Spleen (tissue), 13 donors: ENCODE measurements around the gene NDUFS4. TPM values are rescaled to one million over a fixed set of nuclear protein-coding genes. Genes with fewer than 3 reads are reported as not detected.
A peak's percentile ranks its signal among the peaks of the same experiment; 100 is the strongest.

Source experiments
- DNase-seq: peaks from one replicate; pipeline ENCODE4 v3.0.0-alpha.2; 2020
- H3K27ac ChIP-seq, 8 donors: fragments of 200-600 bp; sonication (generic) in 7 of 8; 1 replicate in 4 of 8; 2 replicates in 4 of 8; pipeline versions ENCODE4 v1.5.0 to v1.8.0; 2016 to 2021; ENCODE audit warnings: inconsistent platforms in 4 of 8, mild to moderate bottlenecking in 4 of 8, moderate library complexity in 1 of 8
- H3K27me3 ChIP-seq, 7 donors: fragments of 200-600 bp; sonication (generic) in 6 of 7; replicated peaks in 1 of 7; 1 replicate in 4 of 7; 2 replicates in 3 of 7; pipeline versions ENCODE4 v1.5.0 to v1.8.0; 2016 to 2021; ENCODE audit warnings: inconsistent platforms in 3 of 7, mild to moderate bottlenecking in 1 of 7
- H3K36me3 ChIP-seq, 6 donors: fragments of 200-600 bp; sonication (generic) in 5 of 6; 1 replicate in 4 of 6; 2 replicates in 2 of 6; pipeline versions ENCODE4 v1.5.0 to v1.8.0; 2016 to 2021; ENCODE audit warnings: inconsistent platforms in 2 of 6
- H3K4me1 ChIP-seq, 6 donors: fragments of 200-600 bp; sonication (generic) in 5 of 6; 1 replicate in 3 of 6; 2 replicates in 3 of 6; pipeline versions ENCODE4 v1.5.0 to v1.8.0; 2016 to 2021; ENCODE audit warnings: inconsistent platforms in 3 of 6
- H3K4me3 ChIP-seq, 8 donors: fragments of 200-600 bp; sonication (generic) in 7 of 8; 1 replicate in 4 of 8; 2 replicates in 4 of 8; pipeline versions ENCODE4 v1.5.0 to v1.8.0; 2016 to 2021; ENCODE audit warnings: inconsistent platforms in 4 of 8, mild to moderate bottlenecking in 4 of 8, moderate library complexity in 2 of 8
- H3K9me3 ChIP-seq, 8 donors: fragments of 200-600 bp; sonication (generic) in 7 of 8; 1 replicate in 4 of 8; 2 replicates in 4 of 8; pipeline versions ENCODE4 v1.5.0 to v1.8.0; 2016 to 2021; ENCODE audit warnings: inconsistent platforms in 4 of 8
- POLR2A ChIP-seq, 3 donors: fragments of 450-650 bp; IDR thresholded peaks; one replicate each; pipeline ENCODE4 v1.5.1; 2017; ENCODE audit warnings: antibody characterized with exemption in 3 of 3, mild to moderate bottlenecking in 1 of 3
- POLR2AphosphoS5 ChIP-seq, 3 donors: sonication (generic); formaldehyde crosslinking; IDR thresholded peaks; one replicate each; pipeline ENCODE4 v1.5.1; 2017; ENCODE audit warnings: antibody characterized with exemption in 3 of 3
- WGBS, 5 donors: extraction: QIAGEN DNeasy Blood & Tissue Kit in 3 of 5; methylation state at CpG; one replicate each; pipeline versions ENCODE4 v1.1.5 to v1.1.7; 2013 to 2018; 5-methylcytosine and 5-hydroxymethylcytosine counted together
- intact Hi-C: fragments of 100-400 bp; cut with DNase I; formaldehyde crosslinking; loops from one replicate; pipeline ENCODE4 v1.15.0; 2023; ENCODE audit warnings: low total_unique reads
- long read RNA-seq, 2 donors: transcript quantifications; one replicate each; lab custom pipeline, GENCODE V29; 2026
- polyA plus RNA-seq, 3 donors: library from polyadenylated mRNA; stranded (reverse); fragments of 200-250 nt; gene quantifications; one replicate each; pipeline ENCODE4 v1.2.1, GENCODE V29; 2013
- total RNA-seq, 7 donors: library from RNA; depleted of rRNA in 3 of 7; stranded (reverse); fragments of >200 nt in 3 of 7; fragmentation: NEBNext Ultra II Directional in 4 of 7; extraction: Animal tissue kit (Norgen Biotek cat#: 25700) in 4 of 7; gene quantifications; one replicate each; pipeline versions ENCODE4 v1.1.0 to v1.2.1, GENCODE V29; 2016 to 2021
- TF ChIP-seq, protein P1 (sequence below), 11 experiments: fragments of 200-600 bp in 7 of 11; fragments of 450-650 bp in 4 of 11; sonication (generic) in 4 of 11; IDR thresholded peaks in 8 of 11; conservative IDR thresholded peaks in 3 of 11; 1 replicate in 7 of 11; 2 replicates in 4 of 11; pipeline versions ENCODE4 v1.4.0 to v1.8.0; 2016 to 2021; ENCODE audit warnings: antibody characterized with exemption in 11 of 11, inconsistent platforms in 4 of 11, mild to moderate bottlenecking in 1 of 11
- donor health status: healthy with polysubstance abuse.
- donor health status: DM: no; HTN: no; CAD: no; lungs with moderate emphysema.
- donor health status: DM: no; HTN: no; CAD: no.
- donor health status: Bipolar disorder and iron deficiency.
- donor health status: healthy.
- donor health status: DM: no; HTN: no; CAD: no.
- donor health status: DM: yes; HTN: yes; CAD: no.

The NDUFS4 gene
- total RNA-seq (10 to 100 TPM; 35.4 to 53.4 (median 46.9) TPM), polyA plus RNA-seq (10 to 100 TPM; 44.3 to 59.4 (median 58.6) TPM)
- long read RNA-seq, donor 1, transcript NDUFS4-201 (5 exons, 675 nt): major isoform, 56 of 58 reads
- long read RNA-seq, donor 1, partial matches to known transcripts: 0 of 58 reads
- long read RNA-seq, donor 1, other reads (novel, unspliced or antisense): 0 of 58 reads
- long read RNA-seq, donor 2, transcript NDUFS4-201 (5 exons, 675 nt): major isoform, 41 of 43 reads
- long read RNA-seq, donor 2, partial matches to known transcripts: 0 of 43 reads
- long read RNA-seq, donor 2, other reads (novel, unspliced or antisense): 0 of 43 reads

DNA sequence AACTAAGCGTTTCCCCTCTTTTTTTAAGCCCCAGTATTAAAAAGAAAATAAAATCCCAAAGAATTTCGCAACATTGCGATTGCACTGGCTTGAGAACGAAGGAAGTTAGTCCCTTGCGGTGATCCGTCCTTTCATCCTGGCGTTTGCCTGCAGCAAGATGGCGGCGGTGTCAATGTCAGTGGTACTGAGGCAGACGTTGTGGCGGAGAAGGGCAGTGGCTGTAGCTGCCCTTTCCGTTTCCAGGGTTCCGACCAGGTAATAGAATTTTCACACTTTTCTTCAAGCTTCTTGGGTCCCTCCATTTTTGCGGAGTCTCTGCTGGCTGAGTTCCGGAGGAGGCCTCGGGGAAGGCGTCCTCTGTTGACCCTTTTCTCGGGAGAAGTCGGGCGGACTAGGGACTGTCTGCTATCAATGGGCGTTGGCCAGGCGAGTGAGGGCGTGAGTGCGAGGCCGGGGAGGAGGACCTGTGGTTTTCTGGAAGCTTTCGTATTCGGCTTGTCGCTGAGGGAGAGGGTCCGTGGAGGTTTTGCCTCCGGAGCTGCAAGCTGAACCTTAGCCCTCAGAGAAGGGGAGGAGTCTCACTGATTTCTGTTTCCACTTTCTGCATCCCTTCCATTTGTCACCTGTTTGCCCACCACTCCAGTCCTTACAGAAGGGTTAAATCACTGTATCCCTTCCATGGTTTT is at the start of gene NDUFS4:
TSS of gene NDUFS4 (plus strand) at position 134 of the 686 bp plus-strand sequence. CDS start at position 158, 24 bp downstream.
- TF ChIP-seq POLR2A (IDR thresholded peaks at IDR 0.05) (no peak), POLR2AphosphoS5 (IDR thresholded peaks at IDR 0.05) (peak; percentile 45 to 96 (median 85))
- TF ChIP-seq, protein P1, sequence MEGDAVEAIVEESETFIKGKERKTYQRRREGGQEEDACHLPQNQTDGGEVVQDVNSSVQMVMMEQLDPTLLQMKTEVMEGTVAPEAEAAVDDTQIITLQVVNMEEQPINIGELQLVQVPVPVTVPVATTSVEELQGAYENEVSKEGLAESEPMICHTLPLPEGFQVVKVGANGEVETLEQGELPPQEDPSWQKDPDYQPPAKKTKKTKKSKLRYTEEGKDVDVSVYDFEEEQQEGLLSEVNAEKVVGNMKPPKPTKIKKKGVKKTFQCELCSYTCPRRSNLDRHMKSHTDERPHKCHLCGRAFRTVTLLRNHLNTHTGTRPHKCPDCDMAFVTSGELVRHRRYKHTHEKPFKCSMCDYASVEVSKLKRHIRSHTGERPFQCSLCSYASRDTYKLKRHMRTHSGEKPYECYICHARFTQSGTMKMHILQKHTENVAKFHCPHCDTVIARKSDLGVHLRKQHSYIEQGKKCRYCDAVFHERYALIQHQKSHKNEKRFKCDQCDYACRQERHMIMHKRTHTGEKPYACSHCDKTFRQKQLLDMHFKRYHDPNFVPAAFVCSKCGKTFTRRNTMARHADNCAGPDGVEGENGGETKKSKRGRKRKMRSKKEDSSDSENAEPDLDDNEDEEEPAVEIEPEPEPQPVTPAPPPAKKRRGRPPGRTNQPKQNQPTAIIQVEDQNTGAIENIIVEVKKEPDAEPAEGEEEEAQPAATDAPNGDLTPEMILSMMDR (IDR thresholded peaks at IDR 0.05 in 8 of 11, conservative IDR thresholded peaks at IDR 0.05 in 3 of 11): peak in 1 of 11 experiments; percentile 7
- Histone ChIP-seq H3K4me3 (peak within 1 kb of the TSS; percentile 66 to 95 (median 80)), H3K36me3 (no peaks in the 10 kb centered on the region), H3K4me1 (peaks cover 17 to 52% (median 35%) of the 10 kb centered on the region in 6 donors), H3K27ac (peak within 1 kb of the TSS; percentile 54 to 88 (median 85)), H3K27me3 (peaks cover 0 to 10% (median 0%) of the 10 kb centered on the region in 7 donors), H3K9me3 (peaks cover 0 to 8% (median 0%) of the 10 kb centered on the region in 8 donors)
- WGBS, 5 donors: 0 to 2% (median 1%) methylated on average over 30 of the region's 30 CpGs
- intact Hi-C loops: no loop called here
- DNase-seq: peak; percentile 90

DNA sequence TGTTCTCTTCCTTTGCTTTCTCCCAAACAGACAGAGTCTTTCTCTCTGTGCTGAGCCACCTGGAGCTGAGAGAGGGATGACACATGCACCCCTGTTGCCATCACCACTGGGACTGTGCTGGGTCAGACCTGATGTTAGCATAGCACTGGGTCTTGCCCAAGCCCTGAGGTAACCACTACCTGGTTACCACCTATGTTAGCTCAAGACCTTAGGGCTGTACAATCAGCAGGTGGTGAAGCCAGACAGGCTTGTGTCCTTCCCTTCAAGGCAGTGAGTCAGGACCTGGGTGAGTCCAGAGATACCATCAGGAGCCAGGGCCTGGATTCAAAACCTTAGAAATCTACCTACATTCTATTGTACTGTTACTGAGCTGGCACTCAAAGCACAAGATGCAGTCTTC is 47.9 kb upstream of the NDUFS4 start:
- DNase-seq: no peak
- Histone ChIP-seq H3K27me3 (peaks cover 0 to 5% (median 0%) of the 10 kb centered on the region in 7 donors), H3K27ac (no peak overlapping the region), H3K36me3 (no peaks in the 10 kb centered on the region), H3K9me3 (peaks cover 0 to 52% (median 45%) of the 10 kb centered on the region in 8 donors), H3K4me3 (no peak overlapping the region), H3K4me1 (no peaks in the 10 kb centered on the region)
- TF ChIP-seq POLR2AphosphoS5 (IDR thresholded peaks at IDR 0.05): no peak
- no peak for TF ChIP-seq POLR2A (IDR thresholded peaks at IDR 0.05)
- TF ChIP-seq, protein P1 (IDR thresholded peaks at IDR 0.05 in 8 of 11, conservative IDR thresholded peaks at IDR 0.05 in 3 of 11): no peak
- intact Hi-C loops: no loop called here

DNA sequence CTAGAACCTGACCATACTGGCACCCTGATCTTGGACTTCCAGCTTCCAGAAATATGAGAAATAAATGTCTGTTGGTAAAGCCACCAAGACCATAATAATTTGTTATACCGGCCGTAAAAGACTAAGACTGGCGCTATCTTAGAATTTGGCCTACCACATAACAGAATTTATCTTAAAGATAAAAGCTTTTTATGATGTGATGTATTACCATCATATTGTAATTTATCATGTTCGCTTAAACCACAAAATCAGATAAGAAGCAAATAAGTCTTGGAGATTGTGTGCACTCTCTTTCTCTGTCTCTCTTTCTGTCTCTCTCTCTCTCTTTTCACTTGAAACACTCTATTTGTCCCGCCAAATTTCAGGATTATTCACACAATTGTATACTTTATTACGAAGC is 44.5 kb upstream of the NDUFS4 start:
- Histone ChIP-seq H3K9me3 (peaks cover 0 to 24% (median 14%) of the 10 kb centered on the region in 8 donors), H3K27me3 (peaks cover 0 to 5% (median 0%) of the 10 kb centered on the region in 7 donors), H3K27ac (no peak overlapping the region), H3K36me3 (no peaks in the 10 kb centered on the region), H3K4me1 (no peaks in the 10 kb centered on the region), H3K4me3 (no peak overlapping the region)
- intact Hi-C loops: no loop called here
- 74 to 85% (median 82%) methylated on average over 6 of the region's 6 CpGs for WGBS, 5 donors
- DNase-seq: no peak
- TF ChIP-seq POLR2AphosphoS5 (IDR thresholded peaks at IDR 0.05) (no peak), POLR2A (IDR thresholded peaks at IDR 0.05) (no peak)
- TF ChIP-seq, protein P1 (IDR thresholded peaks at IDR 0.05 in 8 of 11, conservative IDR thresholded peaks at IDR 0.05 in 3 of 11): no peak

DNA sequence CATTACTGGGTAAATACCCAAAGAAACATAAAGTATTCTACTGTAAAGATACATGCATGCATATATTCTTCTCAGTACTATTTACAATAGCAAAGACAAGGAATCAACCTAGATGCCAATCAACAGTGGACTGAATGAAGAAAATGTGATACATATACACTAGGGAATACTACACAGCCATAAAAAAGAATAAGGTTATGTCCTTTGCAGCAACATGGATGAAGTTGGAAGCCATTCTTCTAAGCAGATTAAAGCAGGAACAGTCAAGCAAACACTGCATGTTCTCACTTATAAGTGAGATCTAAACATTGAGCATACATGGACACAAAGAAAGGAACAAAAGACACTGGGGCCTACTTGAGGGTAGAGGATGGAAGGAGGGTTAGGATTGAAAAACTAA is 39.6 kb upstream of the NDUFS4 start:
- Histone ChIP-seq H3K4me1 (no peaks in the 10 kb centered on the region), H3K36me3 (no peaks in the 10 kb centered on the region), H3K27me3 (no peaks in the 10 kb centered on the region), H3K9me3 (peaks cover 0 to 25% (median 7%) of the 10 kb centered on the region in 8 donors), H3K4me3 (no peak overlapping the region), H3K27ac (no peak overlapping the region)
- intact Hi-C loops: no loop called here
- TF ChIP-seq, protein P1 (IDR thresholded peaks at IDR 0.05 in 8 of 11, conservative IDR thresholded peaks at IDR 0.05 in 3 of 11): no peak
- no peak for TF ChIP-seq POLR2AphosphoS5 (IDR thresholded peaks at IDR 0.05)
- DNase-seq: no peak
